Osteoblast (primary cell): Measurements from ENCODE around the gene BRICD5. TPM values are rescaled to one million over a fixed set of nuclear protein-coding genes. Genes with fewer than 3 reads are reported as not detected.

ENCODE experiments used
- DNase-seq: peaks from one replicate; pipeline ENCODE4 v3.0.0; 2011; ENCODE audit warnings: low spot score, mixed read lengths; ENCODE audit not compliant: insufficient read length; ENCODE audit errors: missing footprints
- H2AFZ ChIP-seq: 2 replicates; pipeline ENCODE4 v1.6.0; 2011; ENCODE audit warnings: mild to moderate bottlenecking, low read length
- H3K27ac ChIP-seq: 2 replicates; pipeline ENCODE4 v1.5.1; 2011; ENCODE audit warnings: mild to moderate bottlenecking, low read depth, low read length, moderate library complexity
- H3K27me3 ChIP-seq: 2 replicates; pipeline ENCODE4 v1.6.0; 2012; ENCODE audit warnings: mild to moderate bottlenecking, control low read depth, inconsistent platforms, low read length, moderate library complexity; ENCODE audit not compliant: insufficient read depth
- H3K36me3 ChIP-seq: 2 replicates; pipeline ENCODE4 v1.5.1; 2011; ENCODE audit warnings: mild to moderate bottlenecking, low read length, control low read depth, moderate library complexity; ENCODE audit not compliant: insufficient read depth
- H3K4me1 ChIP-seq: 2 replicates; pipeline ENCODE4 v1.5.1; 2011; ENCODE audit warnings: mild to moderate bottlenecking, low read length, control low read depth, moderate library complexity; ENCODE audit not compliant: insufficient read depth
- H3K4me2 ChIP-seq: 2 replicates; pipeline ENCODE4 v1.6.0; 2011; ENCODE audit warnings: mild to moderate bottlenecking, low read length; ENCODE audit not compliant: insufficient read depth
- H3K4me3 ChIP-seq: fragments of 200-600 bp; sonication (generic); 3 replicates; pipeline ENCODE4 v1.5.1; 2012; ENCODE audit warnings: mild to moderate bottlenecking, low read length, inconsistent platforms; ENCODE audit not compliant: insufficient read depth
- H3K79me2 ChIP-seq: 2 replicates; pipeline ENCODE4 v1.6.0; 2012; ENCODE audit warnings: mild to moderate bottlenecking, low read length, control low read depth, inconsistent platforms; ENCODE audit not compliant: insufficient read depth
- H3K9me3 ChIP-seq: 2 replicates; pipeline ENCODE4 v1.5.1; 2011; ENCODE audit warnings: low read depth, low read length, control low read depth
- H4K20me1 ChIP-seq: 2 replicates; pipeline ENCODE4 v1.6.0; 2012; ENCODE audit warnings: mild to moderate bottlenecking, low read length, control low read depth; ENCODE audit not compliant: insufficient read depth
- total RNA-seq: library from RNA; depleted of rRNA; stranded (reverse); fragments of >200 nt; gene quantifications from 2 replicates; pipeline ENCODE4 v1.2.3, GENCODE V29; 2012
- TF ChIP-seq, protein P1 (sequence below): IDR thresholded peaks from 2 replicates; pipeline ENCODE4 v1.5.1; 2011; ENCODE audit warnings: mild to moderate bottlenecking, low read depth, low read length, moderate library complexity; ENCODE audit errors: extremely low read depth

The BRICD5 gene
- total RNA-seq, 1 donor = 2.5 TPM

GRCh38 chr16:2173916-2174315 lies 36.7 kb downstream of the BRICD5 start:
- Histone ChIP-seq H3K4me2 (no peak overlapping the region), H3K36me3 (peaks cover 42% of the 10 kb centered on the region), H3K9me3 (no peaks in the 10 kb centered on the region), H3K4me1 (no peaks in the 10 kb centered on the region), H3K27me3 (no peaks in the 10 kb centered on the region), H3K27ac (no peak overlapping the region), H3K79me2 (no peaks in the 10 kb centered on the region), H2AFZ (no peak overlapping the region), H4K20me1 (peaks cover 11% of the 10 kb centered on the region), H3K4me3 (no peak overlapping the region)
- TF ChIP-seq, protein P1, sequence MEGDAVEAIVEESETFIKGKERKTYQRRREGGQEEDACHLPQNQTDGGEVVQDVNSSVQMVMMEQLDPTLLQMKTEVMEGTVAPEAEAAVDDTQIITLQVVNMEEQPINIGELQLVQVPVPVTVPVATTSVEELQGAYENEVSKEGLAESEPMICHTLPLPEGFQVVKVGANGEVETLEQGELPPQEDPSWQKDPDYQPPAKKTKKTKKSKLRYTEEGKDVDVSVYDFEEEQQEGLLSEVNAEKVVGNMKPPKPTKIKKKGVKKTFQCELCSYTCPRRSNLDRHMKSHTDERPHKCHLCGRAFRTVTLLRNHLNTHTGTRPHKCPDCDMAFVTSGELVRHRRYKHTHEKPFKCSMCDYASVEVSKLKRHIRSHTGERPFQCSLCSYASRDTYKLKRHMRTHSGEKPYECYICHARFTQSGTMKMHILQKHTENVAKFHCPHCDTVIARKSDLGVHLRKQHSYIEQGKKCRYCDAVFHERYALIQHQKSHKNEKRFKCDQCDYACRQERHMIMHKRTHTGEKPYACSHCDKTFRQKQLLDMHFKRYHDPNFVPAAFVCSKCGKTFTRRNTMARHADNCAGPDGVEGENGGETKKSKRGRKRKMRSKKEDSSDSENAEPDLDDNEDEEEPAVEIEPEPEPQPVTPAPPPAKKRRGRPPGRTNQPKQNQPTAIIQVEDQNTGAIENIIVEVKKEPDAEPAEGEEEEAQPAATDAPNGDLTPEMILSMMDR = no peak
- DNase-seq = no peak

DNA sequence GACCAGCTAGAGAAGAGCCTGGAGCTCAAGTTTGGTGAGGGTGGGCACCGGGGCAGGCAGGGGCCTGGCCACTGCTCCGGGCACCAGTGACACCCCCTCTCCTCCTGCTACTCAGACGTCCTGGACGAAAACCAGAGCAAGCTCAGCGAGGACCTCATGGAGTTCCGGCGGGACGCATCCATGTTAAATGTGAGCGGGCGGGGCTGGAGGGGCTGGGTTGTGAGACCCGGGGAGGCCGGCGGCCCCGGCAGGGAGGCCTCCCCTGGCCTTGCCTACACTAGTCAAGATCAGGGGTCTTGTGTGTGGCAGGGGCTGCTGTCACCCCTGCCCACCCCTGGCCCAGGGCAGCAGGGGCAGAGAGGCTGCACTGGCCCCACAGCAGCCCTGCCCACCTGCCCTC lies 37.3 kb downstream of the BRICD5 start:
- no peak overlapping the region for H3K4me2 ChIP-seq
- no peak overlapping the region for H2AFZ ChIP-seq
- TF ChIP-seq, protein P1 = no peak
- H3K4me1 ChIP-seq = no peaks in the 10 kb centered on the region
- H3K27me3 ChIP-seq = no peaks in the 10 kb centered on the region
- H3K27ac ChIP-seq = no peak overlapping the region
- no peaks in the 10 kb centered on the region for H3K9me3 ChIP-seq
- peaks cover 2% of the 10 kb centered on the region for H3K79me2 ChIP-seq
- H4K20me1 ChIP-seq = peaks cover 11% of the 10 kb centered on the region
- peaks cover 44% of the 10 kb centered on the region for H3K36me3 ChIP-seq
- no peak for DNase-seq
- no peak overlapping the region for H3K4me3 ChIP-seq

- Histone ChIP-seq H3K4me1 (no peaks in the 10 kb centered on the region), H3K27ac (no peak overlapping the region), H3K9me3 (no peaks in the 10 kb centered on the region), H3K4me3 (no peak overlapping the region), H3K4me2 (no peak overlapping the region), H4K20me1 (peaks cover 11% of the 10 kb centered on the region), H2AFZ (no peak overlapping the region), H3K79me2 (peaks cover 6% of the 10 kb centered on the region), H3K27me3 (no peaks in the 10 kb centered on the region), H3K36me3 (peaks cover 47% of the 10 kb centered on the region)
- no peak for DNase-seq
- TF ChIP-seq, protein P1 = no peak
These were observed 37.9 kb downstream of the BRICD5 start for GRCh38 chr16:2172688-2173335.

DNA sequence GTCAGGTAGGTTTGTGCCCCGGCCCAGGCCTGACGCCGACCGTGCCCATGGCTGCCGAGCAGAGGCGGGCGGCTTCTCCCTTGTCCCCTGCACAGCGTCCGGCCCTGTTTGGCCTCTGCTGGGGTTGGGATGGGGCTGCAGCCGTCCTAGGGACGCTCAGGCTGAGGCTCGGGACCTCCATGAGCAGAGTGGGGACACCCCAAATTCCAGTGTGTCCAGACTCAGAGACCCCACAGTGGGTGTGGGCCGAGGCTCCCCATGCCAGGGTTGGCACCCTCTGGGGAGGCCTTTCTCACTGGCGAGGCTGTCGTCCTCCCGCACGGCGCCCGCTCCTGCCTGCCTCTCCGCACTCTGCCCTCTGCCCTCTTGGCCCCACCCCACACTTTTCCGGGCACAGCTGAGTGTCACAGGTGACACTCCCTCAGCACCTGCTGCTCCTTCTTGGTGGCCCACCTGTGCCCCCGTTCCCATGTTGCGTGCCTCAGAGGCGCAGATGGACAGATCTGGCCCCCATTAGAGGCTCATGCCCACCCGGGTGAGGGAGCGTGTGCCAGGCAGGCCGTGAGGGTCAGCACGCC lies 39.0 kb downstream of the BRICD5 start:
- Histone ChIP-seq H3K4me2 (no peak overlapping the region), H4K20me1 (peaks cover 14% of the 10 kb centered on the region), H3K27ac (no peak overlapping the region)

More for the DNA sequence above, 39.0 kb downstream of the BRICD5 start:
- no peak for DNase-seq
- Histone ChIP-seq H2AFZ (no peak overlapping the region), H3K4me3 (no peak overlapping the region), H3K79me2 (peaks cover 17% of the 10 kb centered on the region), H3K27me3 (no peaks in the 10 kb centered on the region), H3K36me3 (peaks cover 39% of the 10 kb centered on the region), H3K4me1 (no peaks in the 10 kb centered on the region), H3K9me3 (no peaks in the 10 kb centered on the region)
- TF ChIP-seq, protein P1 = no peak
